Measurements from ENCODE around the gene NEK11. TPM values are rescaled to one million over a fixed set of nuclear protein-coding genes. Genes with fewer than 3 reads are reported as not detected.

The NEK11 gene
- total and polyA plus RNA-seq, 2 experiments from 2014 or later: 1.7 to 2.0 TPM

GRCh38 chr3:131162516-131162915, 135.8 kb downstream of the NEK11 start:
- no peaks in the 10 kb centered on the region for H3K27me3 ChIP-seq
- H3K27ac ChIP-seq: no peak overlapping the region
- no peaks in the 10 kb centered on the region for H3K9me3 ChIP-seq (ENCODE audit: low read depth)
- TF ChIP-seq, protein P1, sequence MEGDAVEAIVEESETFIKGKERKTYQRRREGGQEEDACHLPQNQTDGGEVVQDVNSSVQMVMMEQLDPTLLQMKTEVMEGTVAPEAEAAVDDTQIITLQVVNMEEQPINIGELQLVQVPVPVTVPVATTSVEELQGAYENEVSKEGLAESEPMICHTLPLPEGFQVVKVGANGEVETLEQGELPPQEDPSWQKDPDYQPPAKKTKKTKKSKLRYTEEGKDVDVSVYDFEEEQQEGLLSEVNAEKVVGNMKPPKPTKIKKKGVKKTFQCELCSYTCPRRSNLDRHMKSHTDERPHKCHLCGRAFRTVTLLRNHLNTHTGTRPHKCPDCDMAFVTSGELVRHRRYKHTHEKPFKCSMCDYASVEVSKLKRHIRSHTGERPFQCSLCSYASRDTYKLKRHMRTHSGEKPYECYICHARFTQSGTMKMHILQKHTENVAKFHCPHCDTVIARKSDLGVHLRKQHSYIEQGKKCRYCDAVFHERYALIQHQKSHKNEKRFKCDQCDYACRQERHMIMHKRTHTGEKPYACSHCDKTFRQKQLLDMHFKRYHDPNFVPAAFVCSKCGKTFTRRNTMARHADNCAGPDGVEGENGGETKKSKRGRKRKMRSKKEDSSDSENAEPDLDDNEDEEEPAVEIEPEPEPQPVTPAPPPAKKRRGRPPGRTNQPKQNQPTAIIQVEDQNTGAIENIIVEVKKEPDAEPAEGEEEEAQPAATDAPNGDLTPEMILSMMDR (IDR thresholded peaks at IDR 0.05; ENCODE audit: low read depth, low read length): no peak
- no peaks in the 10 kb centered on the region for H3K36me3 ChIP-seq
- no peaks in the 10 kb centered on the region for H3K4me1 ChIP-seq (ENCODE audit: low read depth)
- no peak for DNase-seq (ENCODE audit: low read depth in 1 of 2, low spot score in 1 of 2)
- no peak overlapping the region for H3K4me3 ChIP-seq

DNA sequence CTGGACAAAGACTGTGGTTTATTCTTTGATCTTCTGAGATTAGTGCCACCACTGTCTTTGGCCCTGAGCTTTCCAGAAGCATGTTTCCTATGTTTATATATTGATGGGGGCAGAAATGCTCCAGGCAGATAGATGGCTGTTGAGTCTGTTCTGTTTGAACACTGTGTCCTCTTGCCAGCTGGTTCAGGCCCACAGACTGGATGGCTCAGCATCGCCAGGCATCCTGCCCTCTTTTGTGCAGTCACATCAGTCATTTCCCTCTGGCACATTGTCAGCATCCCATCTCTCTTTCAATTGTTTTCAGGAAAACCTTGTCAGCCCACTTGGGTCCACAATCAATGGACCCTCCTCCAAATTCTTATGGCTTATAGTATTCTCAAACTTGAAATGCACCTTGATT, 141.2 kb downstream of the NEK11 start:
- H3K27ac ChIP-seq: no peak overlapping the region
- H3K4me3 ChIP-seq: no peak overlapping the region
- H3K36me3 ChIP-seq: no peaks in the 10 kb centered on the region
- no peak for DNase-seq (ENCODE audit: low read depth in 1 of 2, low spot score in 1 of 2)
- TF ChIP-seq, protein P1 (IDR thresholded peaks at IDR 0.05; ENCODE audit: low read depth, low read length): no peak
- H3K4me1 ChIP-seq (ENCODE audit: low read depth): no peaks in the 10 kb centered on the region
- H3K9me3 ChIP-seq (ENCODE audit: low read depth): no peaks in the 10 kb centered on the region
- no peaks in the 10 kb centered on the region for H3K27me3 ChIP-seq

GRCh38 chr3:131169331-131169730, 142.7 kb downstream of the NEK11 start:
- H3K9me3 ChIP-seq (ENCODE audit: low read depth): no peaks in the 10 kb centered on the region
- no peak overlapping the region for H3K4me3 ChIP-seq
- no peaks in the 10 kb centered on the region for H3K4me1 ChIP-seq (ENCODE audit: low read depth)
- H3K36me3 ChIP-seq: no peaks in the 10 kb centered on the region
- DNase-seq (ENCODE audit: low read depth in 1 of 2, low spot score in 1 of 2): no peak
- TF ChIP-seq, protein P1 (IDR thresholded peaks at IDR 0.05; ENCODE audit: low read depth, low read length): no peak
- no peaks in the 10 kb centered on the region for H3K27me3 ChIP-seq
- H3K27ac ChIP-seq: no peak overlapping the region

DNA sequence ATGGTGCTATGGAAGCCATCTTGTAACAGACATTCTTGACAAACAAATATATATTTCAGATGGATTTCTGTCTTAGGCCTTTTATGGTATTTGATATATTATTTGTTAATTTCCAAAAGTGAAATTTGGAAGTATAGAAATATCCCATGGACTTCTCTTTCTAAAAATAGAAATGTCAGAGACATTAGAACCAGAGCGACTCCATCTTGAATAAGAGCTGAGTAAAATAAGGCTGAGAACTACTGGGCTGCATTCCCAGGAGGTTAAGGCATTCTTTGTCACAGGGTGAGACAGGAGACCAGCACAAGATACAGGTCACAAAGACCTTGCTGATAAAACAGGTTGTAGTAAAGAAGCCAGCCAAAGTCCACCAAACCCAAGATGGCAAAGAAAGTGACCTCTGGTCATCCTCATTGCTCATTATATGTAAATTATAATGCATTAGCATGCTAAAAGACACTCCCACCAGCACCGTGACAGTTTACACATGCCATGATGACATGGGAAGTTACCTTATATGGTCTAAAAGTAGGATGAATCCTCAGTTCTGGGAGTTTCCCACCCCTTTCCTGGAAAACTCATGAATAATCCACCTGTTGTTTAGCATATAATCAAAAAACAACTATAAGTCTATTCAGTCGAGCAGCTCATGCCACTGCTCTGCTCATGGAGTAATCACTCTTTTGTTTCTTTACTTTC, 146.0 kb downstream of the NEK11 start:
- no peak overlapping the region for H3K4me3 ChIP-seq
- no peak for DNase-seq (ENCODE audit: low read depth in 1 of 2, low spot score in 1 of 2)
- H3K27ac ChIP-seq: no peak overlapping the region
- H3K4me1 ChIP-seq (ENCODE audit: low read depth): no peaks in the 10 kb centered on the region
- no peaks in the 10 kb centered on the region for H3K27me3 ChIP-seq
- no peaks in the 10 kb centered on the region for H3K9me3 ChIP-seq (ENCODE audit: low read depth)
- H3K36me3 ChIP-seq: no peaks in the 10 kb centered on the region
- TF ChIP-seq, protein P1 (IDR thresholded peaks at IDR 0.05; ENCODE audit: low read depth, low read length): no peak

DNA sequence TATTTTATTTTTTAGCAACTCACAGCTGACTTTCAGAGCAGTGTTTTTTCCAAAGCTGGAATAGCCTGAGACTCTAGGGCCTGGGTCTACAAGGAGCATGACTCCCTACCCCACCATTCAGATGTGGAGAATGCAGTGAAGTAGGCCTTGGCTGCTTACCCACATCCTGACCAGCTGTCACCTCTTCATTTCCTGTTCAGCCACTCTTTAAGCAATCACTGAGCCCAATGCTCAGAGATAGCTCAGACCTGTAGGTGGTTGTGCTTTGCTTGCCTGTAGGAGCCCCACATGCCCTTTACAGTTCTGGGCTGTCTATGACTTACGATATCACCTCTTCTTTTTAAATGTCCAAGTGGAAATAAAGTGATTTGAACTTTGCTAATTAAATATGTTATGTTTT, 148.1 kb downstream of the NEK11 start:
- Histone ChIP-seq H3K27me3 (no peaks in the 10 kb centered on the region), H3K9me3 (ENCODE audit: low read depth) (no peaks in the 10 kb centered on the region), H3K27ac (no peak overlapping the region), H3K4me1 (ENCODE audit: low read depth) (no peaks in the 10 kb centered on the region), H3K4me3 (no peak overlapping the region), H3K36me3 (no peaks in the 10 kb centered on the region)
- DNase-seq (ENCODE audit: low read depth in 1 of 2, low spot score in 1 of 2): peak in 1 of 2 donors; percentile 32
- TF ChIP-seq, protein P1 (IDR thresholded peaks at IDR 0.05; ENCODE audit: low read depth, low read length): no peak
